ENCODE measurements around the gene HIVEP2.

Gene HIVEP2

GRCh38 chr6:142881761-142882160 lies 63.2 kb downstream of the HIVEP2 start:
- no peaks in the 10 kb centered on the region for H3K36me3 ChIP-seq (ENCODE audit: control insufficient read depth in 1 of 2, insufficient read depth in 2 of 2, low read length in 2 of 2)
- H3K27ac ChIP-seq (ENCODE audit: low read depth, low read length) = no peak overlapping the region
- peaks cover 25 to 29% of the 10 kb centered on the region in 2 donors for H3K4me1 ChIP-seq (ENCODE audit: control insufficient read depth in 1 of 2, insufficient read depth in 2 of 2, low read length in 2 of 2)
- H3K27me3 ChIP-seq (ENCODE audit: control insufficient read depth in 1 of 2, insufficient read depth in 2 of 2, low read length in 2 of 2) = no peaks in the 10 kb centered on the region
- H3K9ac ChIP-seq (ENCODE audit: low read depth in 1 of 2, low read length in 2 of 2) = no peak overlapping the region
- no peaks in the 10 kb centered on the region for H3K9me3 ChIP-seq (ENCODE audit: control insufficient read depth in 1 of 2, low read length in 2 of 2)
- no peak overlapping the region for H3K4me3 ChIP-seq (ENCODE audit: low read depth in 1 of 2, low read length in 2 of 2)

DNA sequence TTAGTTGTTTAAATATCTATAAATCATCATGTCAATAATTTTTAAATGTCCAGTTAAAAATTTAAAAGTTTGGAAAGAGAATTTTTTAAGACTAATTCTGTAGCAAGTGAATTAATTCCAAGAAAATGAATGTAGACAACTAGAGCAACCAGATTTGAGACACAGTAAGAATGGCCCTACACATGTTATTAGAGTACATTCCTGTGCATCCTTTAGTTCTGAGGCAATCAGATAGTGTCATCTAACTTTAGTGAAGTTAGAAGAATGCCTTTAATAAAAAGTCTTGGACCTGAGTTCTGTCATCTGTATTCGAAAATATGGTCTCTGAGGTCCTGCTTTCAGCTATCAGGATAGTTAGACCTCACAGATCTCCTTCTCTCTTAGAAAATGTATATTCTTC lies 63.7 kb downstream of the HIVEP2 start:
- Histone ChIP-seq H3K9ac (ENCODE audit: low read depth in 1 of 2, low read length in 2 of 2) (no peak overlapping the region), H3K27ac (ENCODE audit: low read depth, low read length) (no peak overlapping the region), H3K9me3 (ENCODE audit: control insufficient read depth in 1 of 2, low read length in 2 of 2) (no peaks in the 10 kb centered on the region), H3K4me1 (ENCODE audit: control insufficient read depth in 1 of 2, insufficient read depth in 2 of 2, low read length in 2 of 2) (peaks cover 20 to 24% of the 10 kb centered on the region in 2 donors), H3K27me3 (ENCODE audit: control insufficient read depth in 1 of 2, insufficient read depth in 2 of 2, low read length in 2 of 2) (no peaks in the 10 kb centered on the region), H3K4me3 (ENCODE audit: low read depth in 1 of 2, low read length in 2 of 2) (no peak overlapping the region), H3K36me3 (ENCODE audit: control insufficient read depth in 1 of 2, insufficient read depth in 2 of 2, low read length in 2 of 2) (no peaks in the 10 kb centered on the region)

DNA sequence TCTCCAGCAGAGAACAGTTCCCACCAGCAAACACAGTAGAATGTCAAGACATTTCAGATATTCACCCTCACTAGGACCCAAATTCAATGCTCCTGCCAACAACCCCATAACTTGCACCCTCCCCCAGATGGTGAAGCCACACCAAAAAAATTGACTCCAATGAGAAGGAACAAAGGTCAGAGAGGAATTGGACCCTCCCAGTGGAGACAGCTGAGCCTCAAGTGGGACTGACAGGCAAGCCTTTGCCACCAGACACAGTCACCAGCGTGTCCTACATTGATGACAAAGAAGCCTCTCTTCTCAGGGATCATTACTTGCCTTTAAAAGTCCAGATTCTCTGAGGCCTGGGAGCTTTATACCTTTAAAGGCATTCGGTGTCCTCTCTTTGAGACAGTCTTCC lies 64.8 kb downstream of the HIVEP2 start:
- no peak overlapping the region for H3K27ac ChIP-seq (ENCODE audit: low read depth, low read length)
- peaks cover 10 to 14% of the 10 kb centered on the region in 2 donors for H3K4me1 ChIP-seq (ENCODE audit: control insufficient read depth in 1 of 2, insufficient read depth in 2 of 2, low read length in 2 of 2)

DNA sequence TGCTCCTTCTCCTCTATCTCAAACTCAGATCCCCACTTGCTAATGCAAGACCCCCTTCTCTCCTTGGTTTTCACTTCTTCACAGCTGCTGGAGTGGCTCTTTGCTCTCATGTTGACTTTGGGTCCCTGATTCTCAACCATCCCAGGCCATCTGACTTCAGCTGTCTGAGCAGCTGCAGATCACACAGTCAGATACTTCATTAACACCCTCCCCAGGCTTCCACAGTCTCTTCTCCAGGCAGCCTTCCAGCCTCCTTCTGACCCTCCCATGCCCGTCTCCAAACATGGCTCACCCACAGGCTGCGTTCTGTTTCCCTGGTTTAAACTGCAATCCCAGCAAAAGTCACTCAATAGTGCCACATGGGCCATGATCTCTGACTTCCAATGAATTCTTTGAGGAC lies 65.4 kb downstream of the HIVEP2 start:
- Histone ChIP-seq H3K4me3 (ENCODE audit: low read depth in 1 of 2, low read length in 2 of 2) (no peak overlapping the region), H3K4me1 (ENCODE audit: control insufficient read depth in 1 of 2, insufficient read depth in 2 of 2, low read length in 2 of 2) (peaks cover 7 to 10% of the 10 kb centered on the region in 2 donors), H3K36me3 (ENCODE audit: control insufficient read depth in 1 of 2, insufficient read depth in 2 of 2, low read length in 2 of 2) (no peaks in the 10 kb centered on the region), H3K9ac (ENCODE audit: low read depth in 1 of 2, low read length in 2 of 2) (no peak overlapping the region), H3K27ac (ENCODE audit: low read depth, low read length) (no peak overlapping the region), H3K9me3 (ENCODE audit: control insufficient read depth in 1 of 2, low read length in 2 of 2) (no peaks in the 10 kb centered on the region), H3K27me3 (ENCODE audit: control insufficient read depth in 1 of 2, insufficient read depth in 2 of 2, low read length in 2 of 2) (no peaks in the 10 kb centered on the region)

More for the DNA sequence above, 64.8 kb downstream of the HIVEP2 start:
- Histone ChIP-seq H3K27me3 (ENCODE audit: control insufficient read depth in 1 of 2, insufficient read depth in 2 of 2, low read length in 2 of 2) (no peaks in the 10 kb centered on the region), H3K9ac (ENCODE audit: low read depth in 1 of 2, low read length in 2 of 2) (no peak overlapping the region), H3K36me3 (ENCODE audit: control insufficient read depth in 1 of 2, insufficient read depth in 2 of 2, low read length in 2 of 2) (no peaks in the 10 kb centered on the region), H3K4me3 (ENCODE audit: low read depth in 1 of 2, low read length in 2 of 2) (no peak overlapping the region), H3K9me3 (ENCODE audit: control insufficient read depth in 1 of 2, low read length in 2 of 2) (no peaks in the 10 kb centered on the region)

- Histone ChIP-seq H3K36me3 (ENCODE audit: control insufficient read depth in 1 of 2, insufficient read depth in 2 of 2, low read length in 2 of 2) (no peaks in the 10 kb centered on the region), H3K27ac (ENCODE audit: low read depth, low read length) (no peak overlapping the region), H3K9me3 (ENCODE audit: control insufficient read depth in 1 of 2, low read length in 2 of 2) (no peaks in the 10 kb centered on the region), H3K4me1 (ENCODE audit: control insufficient read depth in 1 of 2, insufficient read depth in 2 of 2, low read length in 2 of 2) (peaks cover 6 to 9% of the 10 kb centered on the region in 2 donors), H3K4me3 (ENCODE audit: low read depth in 1 of 2, low read length in 2 of 2) (no peak overlapping the region), H3K9ac (ENCODE audit: low read depth in 1 of 2, low read length in 2 of 2) (no peak overlapping the region), H3K27me3 (ENCODE audit: control insufficient read depth in 1 of 2, insufficient read depth in 2 of 2, low read length in 2 of 2) (no peaks in the 10 kb centered on the region)
Measured at GRCh38 chr6:142879076-142879475, 65.9 kb downstream of the HIVEP2 start.

GRCh38 chr6:142878407-142878806 lies 66.6 kb downstream of the HIVEP2 start:
- Histone ChIP-seq H3K36me3 (ENCODE audit: control insufficient read depth in 1 of 2, insufficient read depth in 2 of 2, low read length in 2 of 2) (no peaks in the 10 kb centered on the region), H3K4me3 (ENCODE audit: low read depth in 1 of 2, low read length in 2 of 2) (no peak overlapping the region), H3K27me3 (ENCODE audit: control insufficient read depth in 1 of 2, insufficient read depth in 2 of 2, low read length in 2 of 2) (no peaks in the 10 kb centered on the region), H3K9me3 (ENCODE audit: control insufficient read depth in 1 of 2, low read length in 2 of 2) (no peaks in the 10 kb centered on the region), H3K27ac (ENCODE audit: low read depth, low read length) (no peak overlapping the region), H3K9ac (ENCODE audit: low read depth in 1 of 2, low read length in 2 of 2) (no peak overlapping the region), H3K4me1 (ENCODE audit: control insufficient read depth in 1 of 2, insufficient read depth in 2 of 2, low read length in 2 of 2) (peaks cover 6 to 9% of the 10 kb centered on the region in 2 donors)

- Histone ChIP-seq H3K4me3 (ENCODE audit: low read depth in 1 of 2, low read length in 2 of 2) (no peak overlapping the region), H3K4me1 (ENCODE audit: control insufficient read depth in 1 of 2, insufficient read depth in 2 of 2, low read length in 2 of 2) (peaks cover 14 to 26% of the 10 kb centered on the region in 2 donors), H3K9ac (ENCODE audit: low read depth in 1 of 2, low read length in 2 of 2) (no peak overlapping the region), H3K36me3 (ENCODE audit: control insufficient read depth in 1 of 2, insufficient read depth in 2 of 2, low read length in 2 of 2) (no peaks in the 10 kb centered on the region), H3K27me3 (ENCODE audit: control insufficient read depth in 1 of 2, insufficient read depth in 2 of 2, low read length in 2 of 2) (no peaks in the 10 kb centered on the region), H3K9me3 (ENCODE audit: control insufficient read depth in 1 of 2, low read length in 2 of 2) (no peaks in the 10 kb centered on the region), H3K27ac (ENCODE audit: low read depth, low read length) (no peak overlapping the region)
Measured at GRCh38 chr6:142874676-142875075, 70.3 kb downstream of the HIVEP2 start.

DNA sequence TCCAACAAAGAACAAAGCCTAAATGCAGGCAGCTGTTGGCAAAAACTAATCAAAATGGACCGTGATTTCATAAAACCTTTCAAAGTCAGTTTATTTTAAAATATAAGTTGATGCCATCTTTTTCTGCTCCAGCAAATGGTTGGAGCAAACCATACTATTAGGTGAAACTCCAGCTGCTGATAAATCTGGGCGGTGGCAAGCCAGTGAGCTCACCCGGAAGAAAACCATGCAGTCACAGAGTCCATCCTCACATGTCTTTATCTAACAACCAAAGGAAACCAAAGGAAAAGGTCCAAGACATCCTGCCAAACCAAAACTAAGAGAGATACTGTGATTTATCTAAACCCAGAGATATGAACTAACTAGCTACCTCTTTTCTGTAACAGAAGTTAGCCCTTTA lies 72.6 kb downstream of the HIVEP2 start:
- Histone ChIP-seq H3K9me3 (ENCODE audit: control insufficient read depth in 1 of 2, low read length in 2 of 2) (no peaks in the 10 kb centered on the region), H3K4me1 (ENCODE audit: control insufficient read depth in 1 of 2, insufficient read depth in 2 of 2, low read length in 2 of 2) (peaks cover 23 to 38% of the 10 kb centered on the region in 2 donors), H3K27ac (ENCODE audit: low read depth, low read length) (no peak overlapping the region), H3K9ac (ENCODE audit: low read depth in 1 of 2, low read length in 2 of 2) (no peak overlapping the region), H3K36me3 (ENCODE audit: control insufficient read depth in 1 of 2, insufficient read depth in 2 of 2, low read length in 2 of 2) (no peaks in the 10 kb centered on the region), H3K27me3 (ENCODE audit: control insufficient read depth in 1 of 2, insufficient read depth in 2 of 2, low read length in 2 of 2) (no peaks in the 10 kb centered on the region), H3K4me3 (ENCODE audit: low read depth in 1 of 2, low read length in 2 of 2) (peak overlapping the region; percentile 8 to 41)

GRCh38 chr6:142871910-142872331 lies 73.1 kb downstream of the HIVEP2 start:
- Histone ChIP-seq H3K27me3 (ENCODE audit: control insufficient read depth in 1 of 2, insufficient read depth in 2 of 2, low read length in 2 of 2) (no peaks in the 10 kb centered on the region), H3K4me3 (ENCODE audit: low read depth in 1 of 2, low read length in 2 of 2) (peak overlapping the region; percentile 8 to 41), H3K4me1 (ENCODE audit: control insufficient read depth in 1 of 2, insufficient read depth in 2 of 2, low read length in 2 of 2) (peaks cover 25 to 42% of the 10 kb centered on the region in 2 donors), H3K9ac (ENCODE audit: low read depth in 1 of 2, low read length in 2 of 2) (no peak overlapping the region), H3K36me3 (ENCODE audit: control insufficient read depth in 1 of 2, insufficient read depth in 2 of 2, low read length in 2 of 2) (no peaks in the 10 kb centered on the region), H3K27ac (ENCODE audit: low read depth, low read length) (no peak overlapping the region), H3K9me3 (ENCODE audit: control insufficient read depth in 1 of 2, low read length in 2 of 2) (no peaks in the 10 kb centered on the region)

DNA sequence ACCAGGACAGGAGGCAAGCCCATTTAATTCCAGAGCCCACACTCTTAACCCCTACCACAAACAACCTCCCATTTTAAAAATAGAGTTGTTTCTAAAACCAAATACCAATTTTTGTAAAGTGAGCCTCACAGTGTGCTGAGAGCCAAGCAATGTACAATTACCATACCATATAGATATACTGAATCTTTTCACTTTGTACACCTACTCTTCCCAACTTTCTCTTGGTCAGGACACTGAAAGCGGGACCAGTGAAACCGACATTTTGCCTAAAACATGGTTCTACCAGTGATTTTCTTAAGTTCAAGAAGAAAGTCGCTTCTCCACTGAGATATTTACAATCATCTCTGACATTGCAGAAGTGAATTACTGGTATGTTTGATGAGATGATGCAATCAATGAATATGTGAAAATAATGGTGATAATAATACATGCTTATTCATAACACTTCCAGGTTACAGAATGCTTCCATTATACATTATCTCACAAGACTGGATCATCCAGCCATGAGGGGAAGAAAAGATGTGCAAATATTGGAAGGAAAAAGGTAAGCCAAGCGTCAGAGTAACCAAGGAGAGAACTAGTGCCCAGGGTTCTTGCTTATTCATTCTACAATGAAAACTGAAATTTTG lies 74.1 kb downstream of the HIVEP2 start:
- no peaks in the 10 kb centered on the region for H3K9me3 ChIP-seq (ENCODE audit: control insufficient read depth in 1 of 2, low read length in 2 of 2)
- no peak overlapping the region for H3K4me3 ChIP-seq (ENCODE audit: low read depth in 1 of 2, low read length in 2 of 2)
- no peak overlapping the region for H3K9ac ChIP-seq (ENCODE audit: low read depth in 1 of 2, low read length in 2 of 2)
- H3K27ac ChIP-seq (ENCODE audit: low read depth, low read length) = no peak overlapping the region
- peaks cover 25 to 43% of the 10 kb centered on the region in 2 donors for H3K4me1 ChIP-seq (ENCODE audit: control insufficient read depth in 1 of 2, insufficient read depth in 2 of 2, low read length in 2 of 2)
- no peaks in the 10 kb centered on the region for H3K36me3 ChIP-seq (ENCODE audit: control insufficient read depth in 1 of 2, insufficient read depth in 2 of 2, low read length in 2 of 2)
- no peaks in the 10 kb centered on the region for H3K27me3 ChIP-seq (ENCODE audit: control insufficient read depth in 1 of 2, insufficient read depth in 2 of 2, low read length in 2 of 2)

Data from duodenal mucosa (tissue), 2 donors.